Thoracic aorta (tissue), 2 donors: ENCODE measurements around the gene CCDC43. TPM values are rescaled to one million over a fixed set of nuclear protein-coding genes. Genes with fewer than 3 reads are reported as not detected.

Experiments used
- ATAC-seq: fragments of 150-250 bp; one replicate; pipeline ENCODE4 v1.8.0; 2017; ENCODE audit warnings: low read depth; ENCODE audit not compliant: insufficient number of reproducible peaks, low FRiP score
- DNase-seq: peaks from one replicate; pipeline ENCODE4 v3.0.0-alpha.2; 2020; ENCODE audit warnings: low spot score
- H3K27ac ChIP-seq, 2 donors: fragments of 200-600 bp; sonication (generic); 1 replicate in 1 of 2; 2 replicates in 1 of 2; pipeline ENCODE4 v1.5.1; 2016; ENCODE audit warnings: mild to moderate bottlenecking in 2 of 2, moderate library complexity in 2 of 2
- H3K27me3 ChIP-seq: fragments of 200-600 bp; sonication (generic); replicated peaks from 2 replicates; pipeline ENCODE4 v1.6.0; 2016; ENCODE audit warnings: mild to moderate bottlenecking; ENCODE audit not compliant: insufficient read depth
- H3K36me3 ChIP-seq: fragments of 200-600 bp; sonication (generic); one replicate; pipeline ENCODE4 v1.5.1; 2016
- H3K4me1 ChIP-seq, 2 donors: fragments of 200-600 bp; sonication (generic); 1 replicate in 1 of 2; 2 replicates in 1 of 2; pipeline versions ENCODE4 v1.5.1 to v1.6.0; 2016; ENCODE audit warnings: low read depth in 2 of 2, mild to moderate bottlenecking in 1 of 2; ENCODE audit not compliant: control insufficient read depth in 1 of 2
- H3K4me3 ChIP-seq: fragments of 200-600 bp; sonication (generic); 2 replicates; pipeline ENCODE4 v1.5.1; 2016; ENCODE audit warnings: mild to moderate bottlenecking
- H3K9me3 ChIP-seq: fragments of 200-600 bp; sonication (generic); 2 replicates; pipeline ENCODE4 v1.5.1; 2016
- total RNA-seq, 2 donors: library from RNA; depleted of rRNA; stranded (reverse); fragments of >200 nt; gene quantifications; one replicate each; pipeline versions ENCODE4 v1.1.0 to v1.2.3, GENCODE V29; 2016
- TF ChIP-seq, protein P1 (sequence below): fragments of 200-600 bp; sonication (generic); IDR thresholded peaks from one replicate; pipeline ENCODE4 v1.5.1; 2019; ENCODE audit warnings: antibody characterized with exemption

The CCDC43 gene
- total RNA-seq, 2 donors from 2014 or later: 8.0 to 18.8 TPM

DNA sequence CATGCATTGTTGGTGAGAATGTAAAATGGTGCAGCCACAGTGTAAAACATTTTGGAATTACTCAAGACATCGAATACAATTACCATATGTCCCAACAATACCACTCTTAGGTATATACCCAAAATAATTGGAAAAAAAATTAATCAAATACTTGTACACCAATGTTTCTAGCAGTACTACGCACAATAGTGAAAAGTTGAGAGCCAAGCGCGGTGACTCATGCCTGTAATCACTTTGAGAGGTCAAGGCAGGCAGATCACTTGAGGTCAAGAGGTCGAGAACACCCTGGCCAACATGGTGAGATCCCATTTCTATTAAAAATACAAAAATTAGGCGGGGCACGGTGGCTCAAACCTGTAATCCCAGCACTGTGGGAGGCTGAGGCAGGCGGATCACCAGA lies 36.8 kb downstream of the CCDC43 start:
- Histone ChIP-seq H3K9me3 (no peaks in the 10 kb centered on the region), H3K4me1 (no peaks in the 10 kb centered on the region), H3K27ac (no peak overlapping the region), H3K4me3 (no peak overlapping the region), H3K27me3 (peaks cover 8% of the 10 kb centered on the region), H3K36me3 (no peaks in the 10 kb centered on the region)
- TF ChIP-seq, protein P1, sequence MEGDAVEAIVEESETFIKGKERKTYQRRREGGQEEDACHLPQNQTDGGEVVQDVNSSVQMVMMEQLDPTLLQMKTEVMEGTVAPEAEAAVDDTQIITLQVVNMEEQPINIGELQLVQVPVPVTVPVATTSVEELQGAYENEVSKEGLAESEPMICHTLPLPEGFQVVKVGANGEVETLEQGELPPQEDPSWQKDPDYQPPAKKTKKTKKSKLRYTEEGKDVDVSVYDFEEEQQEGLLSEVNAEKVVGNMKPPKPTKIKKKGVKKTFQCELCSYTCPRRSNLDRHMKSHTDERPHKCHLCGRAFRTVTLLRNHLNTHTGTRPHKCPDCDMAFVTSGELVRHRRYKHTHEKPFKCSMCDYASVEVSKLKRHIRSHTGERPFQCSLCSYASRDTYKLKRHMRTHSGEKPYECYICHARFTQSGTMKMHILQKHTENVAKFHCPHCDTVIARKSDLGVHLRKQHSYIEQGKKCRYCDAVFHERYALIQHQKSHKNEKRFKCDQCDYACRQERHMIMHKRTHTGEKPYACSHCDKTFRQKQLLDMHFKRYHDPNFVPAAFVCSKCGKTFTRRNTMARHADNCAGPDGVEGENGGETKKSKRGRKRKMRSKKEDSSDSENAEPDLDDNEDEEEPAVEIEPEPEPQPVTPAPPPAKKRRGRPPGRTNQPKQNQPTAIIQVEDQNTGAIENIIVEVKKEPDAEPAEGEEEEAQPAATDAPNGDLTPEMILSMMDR: no peak
- no peak for DNase-seq
- ATAC-seq: no peak

DNA sequence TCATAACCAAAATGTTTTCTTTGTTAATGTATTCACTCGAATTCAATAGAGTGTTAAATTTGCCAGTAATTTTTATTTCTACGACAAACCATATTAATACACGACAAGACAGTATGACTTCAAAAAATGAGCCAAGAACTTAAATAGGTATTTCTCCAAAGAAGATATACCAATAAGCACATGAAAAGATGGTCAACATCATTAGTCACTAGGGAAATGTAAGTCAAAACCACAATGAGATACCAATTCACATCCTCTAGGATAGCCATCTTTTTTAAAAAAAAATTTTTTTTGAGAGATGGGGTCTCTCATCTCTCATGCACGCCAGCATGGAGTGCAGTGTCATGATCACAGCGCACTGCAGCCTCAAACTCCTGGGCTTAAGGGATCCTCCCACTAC lies 38.3 kb downstream of the CCDC43 start:
- ATAC-seq (no peak), DNase-seq (no peak)
- TF ChIP-seq, protein P1: no peak
- Histone ChIP-seq H3K27ac (no peak overlapping the region), H3K4me1 (no peaks in the 10 kb centered on the region), H3K9me3 (no peaks in the 10 kb centered on the region), H3K36me3 (no peaks in the 10 kb centered on the region), H3K27me3 (peaks cover 8% of the 10 kb centered on the region), H3K4me3 (no peak overlapping the region)

DNA sequence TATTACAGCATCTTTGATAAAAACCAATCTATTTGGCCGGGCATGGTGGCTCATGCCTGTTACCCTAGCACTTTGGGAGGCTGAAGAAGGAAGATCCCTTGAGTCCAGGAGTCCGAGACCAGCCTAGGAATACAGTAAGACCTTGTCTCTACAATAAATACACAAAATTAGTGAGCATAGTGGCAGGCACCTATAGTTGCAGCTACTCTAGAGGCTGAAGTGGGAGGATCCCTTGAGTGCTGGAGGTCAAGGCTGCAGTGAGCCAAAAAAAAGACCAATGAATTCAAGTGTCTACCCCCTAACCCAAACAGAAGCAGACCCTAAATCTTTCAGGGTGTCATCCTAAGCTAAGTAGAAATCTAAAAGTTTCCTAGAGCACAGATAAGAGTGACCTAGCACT lies 40.6 kb downstream of the CCDC43 start:
- DNase-seq (no peak), ATAC-seq (no peak)
- TF ChIP-seq, protein P1: no peak
- Histone ChIP-seq H3K4me3 (no peak overlapping the region), H3K36me3 (no peaks in the 10 kb centered on the region), H3K27ac (no peak overlapping the region), H3K9me3 (no peaks in the 10 kb centered on the region), H3K27me3 (no peaks in the 10 kb centered on the region), H3K4me1 (no peaks in the 10 kb centered on the region)

DNA sequence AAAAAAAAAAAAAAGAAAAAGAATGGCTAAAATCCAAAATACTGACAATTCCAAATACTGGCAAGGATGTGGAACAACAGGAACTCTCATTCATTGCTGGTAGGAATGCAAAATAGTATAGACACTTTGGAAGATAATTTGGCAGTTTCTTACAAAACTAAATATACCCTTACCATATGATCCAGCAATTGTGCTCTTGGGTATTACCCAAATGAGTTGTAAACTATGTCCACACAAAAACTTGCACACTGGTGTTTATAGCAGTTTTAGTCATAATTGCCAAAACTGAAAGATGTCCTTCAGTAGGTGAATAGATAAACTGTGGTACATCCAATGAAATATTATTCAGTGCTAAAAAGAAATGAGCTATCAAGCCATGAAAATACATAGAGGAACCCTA lies 41.8 kb downstream of the CCDC43 start:
- no peaks in the 10 kb centered on the region for H3K36me3 ChIP-seq
- no peak for DNase-seq
- H3K27me3 ChIP-seq: no peaks in the 10 kb centered on the region
- TF ChIP-seq, protein P1: no peak
- no peak overlapping the region for H3K27ac ChIP-seq
- no peak overlapping the region for H3K4me3 ChIP-seq
- ATAC-seq: no peak
- no peaks in the 10 kb centered on the region for H3K9me3 ChIP-seq
- no peaks in the 10 kb centered on the region for H3K4me1 ChIP-seq

DNA sequence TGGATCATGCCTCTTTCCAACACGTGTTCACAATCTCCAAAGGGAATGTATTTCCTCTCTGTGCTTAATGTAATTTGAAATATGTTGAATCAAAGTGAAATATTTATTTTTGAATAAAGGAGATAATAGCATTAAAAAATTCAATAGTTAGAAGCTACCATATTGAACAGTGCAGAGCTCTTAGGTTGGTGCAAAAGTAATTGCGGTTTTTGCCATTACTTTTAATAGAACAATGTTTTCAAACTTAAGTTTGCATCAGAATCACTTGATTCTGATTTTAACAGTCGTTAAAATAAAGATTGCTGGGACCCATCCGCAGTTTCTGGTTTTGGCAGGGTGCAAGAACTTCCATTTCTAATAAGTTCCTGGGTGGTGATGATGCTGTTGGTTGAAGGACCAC lies 43.3 kb downstream of the CCDC43 start:
- H3K4me1 ChIP-seq: no peaks in the 10 kb centered on the region
- H3K27me3 ChIP-seq: no peaks in the 10 kb centered on the region
- DNase-seq (no peak), ATAC-seq (no peak)
- H3K36me3 ChIP-seq: no peaks in the 10 kb centered on the region
- H3K4me3 ChIP-seq: no peak overlapping the region
- TF ChIP-seq, protein P1: no peak
- H3K27ac ChIP-seq: no peak overlapping the region
- no peaks in the 10 kb centered on the region for H3K9me3 ChIP-seq
